ENCODE results near the gene PSORS1C1. TPM values are rescaled to one million over a fixed set of nuclear protein-coding genes. Genes with fewer than 3 reads are reported as not detected.

PSORS1C1 gene
- total and polyA plus RNA-seq, 2 of the 4 experiments (the other 2 are of a cell fraction) = 0.36 to 1.1 TPM

- Histone ChIP-seq H2BK120ac (ENCODE audit: low read depth, low read length) (no peak overlapping the region), H3K9ac (ENCODE audit: low read depth, low read length) (no peak overlapping the region), H4K8ac (ENCODE audit: low read depth in 2 of 2, low read length in 2 of 2) (no peak overlapping the region), H3K23ac (ENCODE audit: low read depth, low read length) (no peak overlapping the region), H4K91ac (ENCODE audit: insufficient read depth, low read depth, low read length) (no peak overlapping the region), H3K27me3 (ENCODE audit: control insufficient read depth, insufficient read depth, low read length) (peaks cover 11% of the 10 kb centered on the region), H3K4me2 (ENCODE audit: low read depth, low read length) (no peak overlapping the region), H3K56ac (ENCODE audit: extremely low read depth, insufficient read depth, low read length) (no peak overlapping the region), H3K14ac (replicated peaks; ENCODE audit: low read depth, low read length) (no peak overlapping the region), H3K4me3 (ENCODE audit: insufficient read depth, low read depth, low read length) (no peak overlapping the region), H3K36me3 (ENCODE audit: control insufficient read depth, insufficient read depth, low read length) (no peaks in the 10 kb centered on the region), H3K18ac (ENCODE audit: low read depth, low read length) (no peak overlapping the region), H3K4ac (ENCODE audit: low read depth, low read length) (no peak overlapping the region), H3K9me3 (ENCODE audit: control insufficient read depth, insufficient read depth, low read length) (no peaks in the 10 kb centered on the region), H2AK5ac (ENCODE audit: low read depth, low read length) (no peak overlapping the region), H4K20me1 (ENCODE audit: insufficient read depth, low read length) (no peaks in the 10 kb centered on the region; the same call in 1 of the 2 replicates), H2AK9ac (replicated peaks; ENCODE audit: low read depth, low read length, poor library complexity) (peak overlapping the region; percentile 28), H2BK5ac (ENCODE audit: low read depth, low read length, poor library complexity, severe bottlenecking) (no peak overlapping the region), H3K27ac (ENCODE audit: insufficient read depth, low read length) (no peak overlapping the region), H3K4me1 (ENCODE audit: control insufficient read depth, insufficient read depth, low read length) (peaks cover 2% of the 10 kb centered on the region; the same call in 1 of the 2 replicates), H4K5ac (ENCODE audit: low read depth, low read length) (no peak overlapping the region), H3K79me1 (ENCODE audit: low read depth in 1 of 2, low read length in 2 of 2) (no peaks in the 10 kb centered on the region), H3K9me1 (ENCODE audit: insufficient read depth, low read length) (no peaks in the 10 kb centered on the region), H2AFZ (replicated peaks; ENCODE audit: low read length, poor library complexity) (peak overlapping the region; percentile 58), H2BK20ac (ENCODE audit: low read depth, low read length) (no peak overlapping the region), H2BK15ac (ENCODE audit: low read depth, low read length) (no peak overlapping the region)
- in situ Hi-C loops (cut with MboI; ENCODE audit: low sequenced_read_pairs) (no loop called here), dilution Hi-C loops (cut with HindIII; ENCODE audit: low sequenced_read_pairs, unreplicated experiment) (no loop called here), intact Hi-C loops (cut with micrococcal nuclease) (no loop called here)
- TF ChIP-seq MAZ (IDR thresholded peaks at IDR 0.05; ENCODE audit: borderline replicate concordance, low read depth, low read length) (no peak), CHD1 (IDR thresholded peaks at IDR 0.05; ENCODE audit: low read depth, low read length) (no peak), FOS (IDR thresholded peaks at IDR 0.05; ENCODE audit: low read depth, low read length) (no peak), CTCF (conservative IDR thresholded peaks at IDR 0.05; ENCODE audit: low read depth, low read length) (no peak), USF2 (IDR thresholded peaks at IDR 0.05; ENCODE audit: low read depth, low read length) (no peak), ELK1 (IDR thresholded peaks at IDR 0.05; ENCODE audit: borderline replicate concordance, low read depth, low read length) (no peak), RCOR1 (IDR thresholded peaks at IDR 0.05; ENCODE audit: insufficient replicate concordance, low read length) (no peak), POLR2A (IDR thresholded peaks at IDR 0.05; ENCODE audit: low read depth, low read length) (no peak), NFE2L2 (IDR thresholded peaks at IDR 0.05; ENCODE audit: low read depth, low read length) (no peak), SMC3 (IDR thresholded peaks at IDR 0.05; ENCODE audit: low read depth, low read length) (no peak), RFX5 (IDR thresholded peaks at IDR 0.05; ENCODE audit: low read depth, low read length) (no peak), BHLHE40 (IDR thresholded peaks at IDR 0.05; ENCODE audit: low read depth, low read length) (no peak), MXI1 (IDR thresholded peaks at IDR 0.05; ENCODE audit: borderline replicate concordance, low read depth, low read length) (no peak), CEBPB (IDR thresholded peaks at IDR 0.05; ENCODE audit: low read depth, low read length) (no peak), RAD21 (IDR thresholded peaks at IDR 0.05; ENCODE audit: low read length) (no peak)
- CTCF ChIA-PET = interaction anchor here (0.7 kb wide), 1 partner anchor 22 kb away, joined by 3 read pairs; no protein-coding TSS in a partner anchor
- POLR2A ChIA-PET (ENCODE audit: unreplicated experiment) = no interaction called here
- 100% methylated on average over 1 of the region's 8 CpGs; no CpG with 5 or more reads in 1 of the 2 experiments for WGBS, 2 experiments (ENCODE audit: extremely low coverage in 2 of 2, insufficient read length in 1 of 2)
- no peak for ATAC-seq (ENCODE audit: low read depth)
- no TSS peak for BruUV-seq (replicated peaks)
- peak; percentile 14 for DNase-seq
Measured at GRCh38 chr6:31125162-31125561, 10.6 kb downstream of the PSORS1C1 start.
